PC-9 (cell line): Measurements from ENCODE around the gene SCAF4.

ENCODE experiments used
- EZH2 ChIP-seq: fragments of 200-600 bp; sonication (generic); IDR thresholded peaks from 2 replicates; pipeline ENCODE4 v1.8.0; 2017; ENCODE audit warnings: antibody characterized with exemption, low read depth
- TF ChIP-seq, protein P1 (sequence below): fragments of 200-600 bp; sonication (generic); conservative IDR thresholded peaks from 2 replicates; pipeline ENCODE4 v1.6.1; 2017; ENCODE audit warnings: mixed run types, antibody characterized with exemption, mild to moderate bottlenecking, moderate library complexity

DNA sequence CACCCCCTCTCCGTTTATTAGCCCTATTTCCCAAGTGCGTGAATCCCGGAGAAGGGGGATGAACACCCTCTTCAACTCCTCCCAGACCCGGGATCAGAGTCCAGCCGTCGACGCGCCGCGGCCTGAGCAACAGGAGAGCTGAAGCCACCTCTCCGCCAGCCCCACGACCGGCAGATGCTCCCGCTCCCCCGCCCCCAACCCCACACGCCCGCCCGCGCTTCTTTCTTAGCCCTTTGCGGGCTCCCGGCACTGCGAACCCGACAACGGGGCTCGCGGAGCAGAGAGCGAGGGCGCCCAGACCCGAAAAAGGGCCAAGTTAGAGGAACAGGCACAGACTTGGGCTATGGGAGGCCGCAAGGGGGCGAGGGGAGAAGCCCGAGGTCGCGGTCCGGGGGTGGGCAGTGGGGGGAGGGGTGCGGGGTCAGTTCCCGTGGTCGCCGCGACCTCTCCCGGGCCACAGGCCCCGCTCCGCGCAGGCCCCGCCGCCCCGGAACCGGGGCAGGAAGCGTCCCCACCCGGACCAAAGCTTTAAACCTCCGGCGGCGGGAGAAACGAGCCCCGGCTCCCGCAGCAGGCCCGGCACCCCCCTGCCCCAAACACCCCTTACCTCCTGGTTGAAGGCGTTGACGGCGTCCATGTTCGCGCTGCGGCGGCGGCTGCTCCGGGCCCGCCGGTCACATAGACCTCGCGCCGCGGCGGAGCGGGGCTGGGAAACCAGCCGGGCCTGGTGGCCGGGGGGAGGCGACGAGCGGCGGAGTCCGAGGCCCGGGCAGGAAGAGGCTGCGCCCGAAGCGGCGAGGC lies 662 bp downstream of the SCAF4 start:
- TF ChIP-seq, protein P1, sequence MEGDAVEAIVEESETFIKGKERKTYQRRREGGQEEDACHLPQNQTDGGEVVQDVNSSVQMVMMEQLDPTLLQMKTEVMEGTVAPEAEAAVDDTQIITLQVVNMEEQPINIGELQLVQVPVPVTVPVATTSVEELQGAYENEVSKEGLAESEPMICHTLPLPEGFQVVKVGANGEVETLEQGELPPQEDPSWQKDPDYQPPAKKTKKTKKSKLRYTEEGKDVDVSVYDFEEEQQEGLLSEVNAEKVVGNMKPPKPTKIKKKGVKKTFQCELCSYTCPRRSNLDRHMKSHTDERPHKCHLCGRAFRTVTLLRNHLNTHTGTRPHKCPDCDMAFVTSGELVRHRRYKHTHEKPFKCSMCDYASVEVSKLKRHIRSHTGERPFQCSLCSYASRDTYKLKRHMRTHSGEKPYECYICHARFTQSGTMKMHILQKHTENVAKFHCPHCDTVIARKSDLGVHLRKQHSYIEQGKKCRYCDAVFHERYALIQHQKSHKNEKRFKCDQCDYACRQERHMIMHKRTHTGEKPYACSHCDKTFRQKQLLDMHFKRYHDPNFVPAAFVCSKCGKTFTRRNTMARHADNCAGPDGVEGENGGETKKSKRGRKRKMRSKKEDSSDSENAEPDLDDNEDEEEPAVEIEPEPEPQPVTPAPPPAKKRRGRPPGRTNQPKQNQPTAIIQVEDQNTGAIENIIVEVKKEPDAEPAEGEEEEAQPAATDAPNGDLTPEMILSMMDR = no peak
- no peak for TF ChIP-seq EZH2
